ENCODE measurements around the gene FSCN2.

GRCh38 chr17:81558941-81559806 is 31.0 kb downstream of the FSCN2 start:
- TF ChIP-seq, protein P1, sequence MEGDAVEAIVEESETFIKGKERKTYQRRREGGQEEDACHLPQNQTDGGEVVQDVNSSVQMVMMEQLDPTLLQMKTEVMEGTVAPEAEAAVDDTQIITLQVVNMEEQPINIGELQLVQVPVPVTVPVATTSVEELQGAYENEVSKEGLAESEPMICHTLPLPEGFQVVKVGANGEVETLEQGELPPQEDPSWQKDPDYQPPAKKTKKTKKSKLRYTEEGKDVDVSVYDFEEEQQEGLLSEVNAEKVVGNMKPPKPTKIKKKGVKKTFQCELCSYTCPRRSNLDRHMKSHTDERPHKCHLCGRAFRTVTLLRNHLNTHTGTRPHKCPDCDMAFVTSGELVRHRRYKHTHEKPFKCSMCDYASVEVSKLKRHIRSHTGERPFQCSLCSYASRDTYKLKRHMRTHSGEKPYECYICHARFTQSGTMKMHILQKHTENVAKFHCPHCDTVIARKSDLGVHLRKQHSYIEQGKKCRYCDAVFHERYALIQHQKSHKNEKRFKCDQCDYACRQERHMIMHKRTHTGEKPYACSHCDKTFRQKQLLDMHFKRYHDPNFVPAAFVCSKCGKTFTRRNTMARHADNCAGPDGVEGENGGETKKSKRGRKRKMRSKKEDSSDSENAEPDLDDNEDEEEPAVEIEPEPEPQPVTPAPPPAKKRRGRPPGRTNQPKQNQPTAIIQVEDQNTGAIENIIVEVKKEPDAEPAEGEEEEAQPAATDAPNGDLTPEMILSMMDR (IDR thresholded peaks at IDR 0.05; ENCODE audit: low read length): no peak
- no peak for TF ChIP-seq EZH2 (IDR thresholded peaks at IDR 0.05; ENCODE audit: borderline replicate concordance, low read length)
